ENCODE results near the gene CALU.

The CALU gene

DNA sequence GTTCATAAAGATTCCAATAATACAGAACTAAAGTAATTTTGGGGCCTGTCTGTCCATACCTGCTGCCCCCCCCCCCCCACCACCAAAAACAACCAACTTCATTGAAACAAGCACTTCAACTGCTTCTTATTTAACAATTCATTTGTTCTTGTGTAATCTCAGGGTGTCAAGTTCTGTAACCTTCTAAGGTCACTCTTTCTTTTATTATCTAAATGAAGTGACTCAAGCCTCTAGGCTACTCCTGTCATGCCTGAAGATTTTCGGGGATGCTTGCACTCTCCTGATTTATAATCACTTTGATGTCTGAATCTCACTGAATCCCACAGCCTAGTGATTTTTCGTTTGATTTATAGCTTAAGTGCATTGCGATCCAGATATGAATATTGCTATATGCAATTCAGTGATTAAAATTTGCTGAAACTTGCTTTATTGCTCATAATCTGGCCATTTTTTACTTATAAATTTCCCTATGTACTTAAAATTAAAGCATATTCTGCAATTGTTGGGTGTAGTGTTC lies 39.9 kb upstream of the CALU start:
- TF ChIP-seq, protein P1, sequence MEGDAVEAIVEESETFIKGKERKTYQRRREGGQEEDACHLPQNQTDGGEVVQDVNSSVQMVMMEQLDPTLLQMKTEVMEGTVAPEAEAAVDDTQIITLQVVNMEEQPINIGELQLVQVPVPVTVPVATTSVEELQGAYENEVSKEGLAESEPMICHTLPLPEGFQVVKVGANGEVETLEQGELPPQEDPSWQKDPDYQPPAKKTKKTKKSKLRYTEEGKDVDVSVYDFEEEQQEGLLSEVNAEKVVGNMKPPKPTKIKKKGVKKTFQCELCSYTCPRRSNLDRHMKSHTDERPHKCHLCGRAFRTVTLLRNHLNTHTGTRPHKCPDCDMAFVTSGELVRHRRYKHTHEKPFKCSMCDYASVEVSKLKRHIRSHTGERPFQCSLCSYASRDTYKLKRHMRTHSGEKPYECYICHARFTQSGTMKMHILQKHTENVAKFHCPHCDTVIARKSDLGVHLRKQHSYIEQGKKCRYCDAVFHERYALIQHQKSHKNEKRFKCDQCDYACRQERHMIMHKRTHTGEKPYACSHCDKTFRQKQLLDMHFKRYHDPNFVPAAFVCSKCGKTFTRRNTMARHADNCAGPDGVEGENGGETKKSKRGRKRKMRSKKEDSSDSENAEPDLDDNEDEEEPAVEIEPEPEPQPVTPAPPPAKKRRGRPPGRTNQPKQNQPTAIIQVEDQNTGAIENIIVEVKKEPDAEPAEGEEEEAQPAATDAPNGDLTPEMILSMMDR (IDR thresholded peaks at IDR 0.05; ENCODE audit: control insufficient read depth, extremely low read depth, insufficient read depth) = no peak
- no peak for DNase-seq (ENCODE audit: low read depth)
- H3K4me3 ChIP-seq (ENCODE audit: low read depth, low read length) = no peak overlapping the region

DNA sequence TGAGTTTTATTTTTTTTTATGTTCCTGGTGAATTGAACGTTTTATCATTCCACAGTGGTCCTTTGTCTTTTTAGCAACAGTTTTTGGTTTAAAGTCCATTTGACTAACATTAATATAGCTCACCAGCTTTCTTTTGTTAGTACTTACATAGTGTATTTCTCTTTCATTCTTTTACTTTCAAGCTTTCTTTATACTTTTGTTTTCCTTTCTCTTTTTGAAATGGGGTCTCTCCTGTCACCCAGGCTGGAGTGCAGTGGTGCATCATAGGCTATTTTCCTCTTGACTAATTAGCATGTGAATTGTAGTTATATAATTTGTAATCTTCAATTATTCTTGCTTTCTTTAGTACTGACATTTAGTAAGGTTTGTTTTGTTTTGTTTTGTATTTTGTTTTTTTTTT lies 39.3 kb upstream of the CALU start:
- DNase-seq (ENCODE audit: low read depth) = no peak
- TF ChIP-seq, protein P1 (IDR thresholded peaks at IDR 0.05; ENCODE audit: control insufficient read depth, extremely low read depth, insufficient read depth) = no peak

DNA sequence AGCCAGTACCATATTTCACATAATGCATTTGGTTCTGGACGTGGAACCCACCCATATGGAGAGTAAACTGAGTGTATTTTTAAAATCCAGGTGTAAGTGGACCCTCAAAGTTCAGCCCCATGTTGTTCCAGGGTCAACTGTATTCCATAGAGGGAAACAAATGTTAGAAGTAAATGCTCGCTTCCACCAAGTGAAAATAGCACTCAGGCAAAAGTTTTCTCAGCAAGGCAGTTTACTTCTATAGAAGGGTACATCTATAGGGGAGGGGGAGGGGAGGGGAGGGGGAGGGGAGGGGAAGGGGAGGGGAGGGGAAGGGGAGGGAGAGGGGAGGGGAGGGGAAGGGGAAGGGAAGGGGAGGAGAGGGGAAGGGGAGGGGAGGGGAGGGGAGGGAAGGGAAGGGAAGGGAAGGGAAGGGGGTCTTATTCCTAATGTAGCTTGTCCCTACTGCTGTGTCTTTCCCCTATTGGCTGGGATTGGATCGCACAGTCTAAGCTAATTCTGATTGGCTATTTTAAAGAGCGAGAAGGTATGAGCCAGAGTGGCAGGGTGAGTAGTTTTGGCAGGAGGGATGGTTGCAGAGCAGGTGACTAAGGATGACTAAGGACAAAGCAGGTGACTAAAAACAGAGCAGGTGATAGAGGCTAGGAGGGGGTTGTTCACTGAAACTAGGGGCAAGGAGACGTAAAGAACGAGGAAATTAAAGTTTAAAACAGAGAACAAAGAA lies 37.9 kb upstream of the CALU start:
- no peak overlapping the region for H3K4me3 ChIP-seq (ENCODE audit: low read depth, low read length)
- no peak for DNase-seq (ENCODE audit: low read depth)
- TF ChIP-seq, protein P1 (IDR thresholded peaks at IDR 0.05; ENCODE audit: control insufficient read depth, extremely low read depth, insufficient read depth) = no peak

More for the DNA sequence above, 39.3 kb upstream of the CALU start:
- H3K4me3 ChIP-seq (ENCODE audit: low read depth, low read length) = no peak overlapping the region

DNA sequence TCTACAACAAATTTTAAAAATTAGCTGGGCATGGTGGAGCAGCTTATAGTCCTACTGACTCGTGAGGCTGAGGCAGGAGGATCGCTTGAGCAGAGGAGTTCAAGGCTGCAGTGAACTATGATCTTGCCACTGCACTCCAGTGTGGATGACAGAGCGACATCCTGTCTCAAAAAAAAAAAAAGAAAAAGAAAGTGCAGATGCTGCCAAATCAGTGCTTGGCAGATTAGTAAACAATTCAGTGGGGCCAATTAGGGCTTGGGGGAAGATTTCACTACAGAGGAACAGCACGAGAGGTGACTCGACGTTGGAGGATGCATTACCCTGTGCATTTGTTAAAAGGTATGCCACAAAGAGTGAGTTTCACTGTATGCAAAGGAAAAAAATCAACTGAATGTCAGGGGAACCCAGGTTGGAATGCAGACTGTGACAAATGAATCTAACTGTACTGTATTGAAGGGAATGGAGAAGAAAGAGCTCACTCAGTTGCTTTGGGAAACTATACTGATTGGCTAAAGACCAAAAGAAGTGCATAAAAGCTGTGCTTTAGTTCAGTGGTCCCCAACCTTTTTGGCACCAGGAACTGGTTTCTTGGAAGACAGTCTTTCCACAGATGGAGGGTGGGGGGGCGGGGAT lies 35.4 kb upstream of the CALU start:
- TF ChIP-seq, protein P1 (IDR thresholded peaks at IDR 0.05; ENCODE audit: control insufficient read depth, extremely low read depth, insufficient read depth) = no peak
- H3K4me3 ChIP-seq (ENCODE audit: low read depth, low read length) = no peak overlapping the region
- no peak for DNase-seq (ENCODE audit: low read depth)

DNA sequence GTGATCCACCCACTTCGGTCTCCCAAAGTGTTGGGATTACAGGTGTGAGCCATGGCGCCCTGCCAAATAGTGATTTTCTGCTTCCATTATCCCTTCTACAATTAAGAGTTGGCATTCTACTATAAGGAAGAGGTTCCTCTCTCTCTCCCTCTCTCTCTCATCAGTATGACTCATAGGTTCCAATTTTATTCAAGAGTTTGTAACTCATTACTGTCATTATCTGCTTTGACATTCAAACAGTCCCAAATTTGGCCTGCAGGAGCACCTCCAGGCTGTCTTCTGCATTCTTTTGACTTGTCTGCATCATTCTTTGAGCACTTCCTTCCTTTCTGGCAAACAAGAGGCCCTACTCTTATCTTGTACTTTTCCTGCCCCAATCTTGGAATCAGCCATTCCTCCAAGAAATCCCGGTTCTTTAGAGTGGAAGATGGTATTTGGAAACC lies 33.2 kb upstream of the CALU start:
- TF ChIP-seq, protein P1 (IDR thresholded peaks at IDR 0.05; ENCODE audit: control insufficient read depth, extremely low read depth, insufficient read depth) = no peak
- H3K4me3 ChIP-seq (ENCODE audit: low read depth, low read length) = no peak overlapping the region
- no peak for DNase-seq (ENCODE audit: low read depth)

DNA sequence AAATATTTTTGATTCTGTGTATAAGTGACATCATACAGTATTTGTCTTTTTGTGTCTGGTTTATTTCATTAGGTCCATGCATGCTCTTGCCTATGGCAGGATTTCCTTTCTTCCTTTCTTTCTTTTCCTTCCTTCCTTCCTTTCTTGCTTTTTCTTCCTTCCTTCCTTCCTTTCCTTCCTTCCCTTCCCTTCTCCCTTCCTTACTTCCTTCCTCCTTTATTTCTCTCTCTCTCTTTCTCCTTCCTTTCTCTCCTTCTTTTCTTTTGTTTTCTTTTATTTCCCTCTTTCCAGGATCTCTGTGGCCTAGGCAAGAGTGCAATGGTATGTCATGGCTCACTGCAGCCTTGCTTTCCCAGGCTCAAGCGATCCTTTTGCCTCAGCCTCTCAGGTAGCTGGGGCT lies 31.4 kb upstream of the CALU start:
- H3K4me3 ChIP-seq (ENCODE audit: low read depth, low read length) = no peak overlapping the region
- no peak for DNase-seq (ENCODE audit: low read depth)
- TF ChIP-seq, protein P1 (IDR thresholded peaks at IDR 0.05; ENCODE audit: control insufficient read depth, extremely low read depth, insufficient read depth) = no peak
